ENCODE data around the gene SOWAHC. TPM values are rescaled to one million over a fixed set of nuclear protein-coding genes. Genes with fewer than 3 reads are reported as not detected.
"Not testable (repeated sequence)": the region's sequence is repeated elsewhere in the genome, so short reads cannot be mapped to it uniquely, and the experiment has no call there.

SOWAHC gene
- total RNA-seq, 1 experiment from 2014 or later, result 9.0 TPM

DNA sequence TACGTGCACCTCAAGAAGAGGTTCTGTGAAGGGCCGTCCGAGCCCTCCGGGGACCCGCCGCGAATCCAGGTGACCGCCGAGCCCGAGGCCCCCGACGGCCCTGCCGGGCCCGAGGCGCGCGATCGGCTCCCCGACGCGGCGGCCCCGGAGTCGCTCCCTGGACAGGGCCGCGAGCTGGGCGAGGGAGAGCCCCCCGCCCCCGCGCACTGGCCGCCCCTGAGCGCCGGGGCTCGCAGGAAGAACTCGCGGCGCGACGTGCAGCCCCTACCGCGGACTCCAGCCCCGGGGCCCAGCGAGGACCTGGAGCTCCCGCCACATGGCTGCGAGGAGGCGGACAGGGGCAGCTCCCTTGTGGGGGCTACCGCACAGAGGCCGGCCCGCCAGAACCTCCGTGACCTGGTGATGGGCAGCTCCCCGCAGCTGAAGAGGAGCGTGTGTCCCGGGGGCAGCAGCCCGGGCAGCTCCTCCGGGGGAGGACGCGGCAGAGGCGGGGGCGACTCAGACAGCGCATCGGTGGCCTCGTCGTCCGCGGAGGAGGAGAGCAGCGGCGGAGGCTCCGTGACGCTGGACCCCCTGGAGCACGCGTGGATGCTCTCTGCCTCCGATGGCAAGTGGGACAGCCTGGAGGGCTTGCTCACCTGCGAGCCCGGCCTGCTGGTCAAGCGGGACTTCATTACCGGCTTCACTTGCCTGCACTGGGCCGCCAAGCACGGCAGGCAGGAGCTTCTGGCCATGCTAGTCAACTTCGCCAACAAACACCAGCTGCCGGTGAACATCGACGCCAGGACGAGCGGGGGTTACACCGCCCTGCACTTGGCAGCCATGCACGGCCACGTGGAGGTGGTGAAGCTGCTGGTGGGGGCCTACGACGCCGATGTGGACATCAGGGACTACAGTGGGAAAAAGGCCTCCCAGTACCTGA lies 812 bp downstream of the SOWAHC start:
- no peak for DNase-seq (ENCODE audit: low read depth)

DNA sequence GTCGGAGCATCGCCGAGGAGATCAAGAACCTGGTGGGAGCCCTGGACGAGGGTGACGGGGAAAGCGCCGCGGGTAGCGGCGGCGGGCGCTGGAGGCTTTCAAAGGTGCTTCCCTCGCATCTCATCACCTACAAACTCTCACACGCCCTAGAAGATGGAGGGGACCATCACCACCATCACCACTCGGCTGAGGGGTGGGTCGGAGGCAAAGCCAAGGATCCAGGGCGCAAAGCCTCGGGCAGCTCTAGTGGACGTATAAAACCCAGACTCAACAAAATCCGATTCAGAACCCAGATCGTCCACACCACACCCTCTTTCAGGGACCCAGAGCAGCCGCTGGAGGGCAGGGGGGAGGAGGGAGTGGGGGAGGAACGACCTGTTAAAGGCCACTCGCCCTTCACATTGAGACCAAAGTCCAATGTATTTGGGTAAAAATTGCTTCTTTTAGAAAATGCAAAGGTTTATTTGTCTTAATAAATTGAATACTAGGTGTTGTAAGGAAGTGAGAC lies 1.5 kb downstream of the SOWAHC start:
- no peak for DNase-seq (ENCODE audit: low read depth)

DNA sequence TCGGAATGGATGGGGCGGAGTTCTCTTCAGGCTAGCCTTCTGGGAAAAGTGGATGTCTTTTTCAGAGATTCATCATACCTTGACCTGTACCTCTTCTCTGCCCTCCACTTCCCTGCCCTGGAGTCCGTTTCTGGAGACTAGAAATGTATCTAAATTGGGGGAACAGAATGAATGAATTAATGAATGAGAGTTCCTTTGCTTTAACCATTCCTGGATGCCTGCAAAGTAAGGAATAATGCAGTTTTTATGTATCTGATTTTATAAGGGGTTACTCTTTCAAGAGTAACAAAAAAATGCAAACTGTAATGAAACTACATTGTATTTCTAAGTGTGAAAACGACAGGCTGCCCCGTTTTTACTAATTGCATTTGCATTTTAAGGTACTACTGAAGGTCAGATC lies 2.0 kb downstream of the SOWAHC start:
- DNase-seq (ENCODE audit: low read depth), result no peak

DNA sequence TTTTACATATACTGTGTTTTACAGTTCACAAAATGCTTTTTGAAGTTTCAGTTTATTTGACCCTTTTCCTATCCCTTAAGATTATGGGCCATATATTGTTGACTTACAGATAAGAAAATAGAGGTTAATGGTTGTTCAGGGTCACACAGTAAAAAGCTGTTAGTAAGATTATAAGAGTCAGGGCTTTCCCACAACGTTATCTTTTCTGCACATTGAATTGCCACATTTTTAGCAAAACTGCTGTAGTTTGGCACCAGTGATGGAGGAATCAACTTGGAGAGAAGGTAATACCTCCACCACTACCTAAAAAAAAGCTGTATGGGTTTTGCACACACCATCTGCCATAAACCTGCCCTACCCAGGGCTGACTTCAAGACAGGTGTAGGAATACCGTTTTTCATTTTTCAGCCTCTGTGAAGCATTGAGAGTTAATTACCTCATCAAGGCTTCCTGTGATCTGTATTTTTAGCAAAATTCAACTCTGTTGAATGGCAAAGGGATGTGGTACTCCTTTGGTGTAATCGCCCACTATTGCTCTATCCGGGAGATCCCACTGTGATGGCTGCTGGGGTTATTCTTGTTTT lies 5.0 kb downstream of the SOWAHC start:
- no peak for DNase-seq (ENCODE audit: low read depth)

DNA sequence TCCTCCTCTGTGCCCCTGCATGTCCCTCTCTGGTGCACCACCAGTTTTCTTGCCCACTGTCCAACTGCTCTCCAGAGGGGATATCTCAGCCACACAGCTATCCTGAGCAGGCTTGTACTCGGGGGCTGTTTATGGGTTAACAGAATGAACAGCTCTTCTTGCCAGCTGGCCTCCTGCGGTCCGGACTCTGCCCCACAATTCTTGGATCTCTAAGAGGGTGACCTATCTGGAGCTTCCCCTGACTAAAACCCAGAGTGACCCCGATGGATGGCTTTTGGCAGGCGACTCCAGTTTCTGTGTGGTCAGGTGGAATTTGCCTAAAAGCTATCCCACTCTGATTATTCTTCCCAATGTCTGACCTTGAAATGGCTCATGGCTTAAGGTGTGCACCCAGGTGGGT lies 9.1 kb downstream of the SOWAHC start:
- DNase-seq (ENCODE audit: low read depth), result no peak

DNA sequence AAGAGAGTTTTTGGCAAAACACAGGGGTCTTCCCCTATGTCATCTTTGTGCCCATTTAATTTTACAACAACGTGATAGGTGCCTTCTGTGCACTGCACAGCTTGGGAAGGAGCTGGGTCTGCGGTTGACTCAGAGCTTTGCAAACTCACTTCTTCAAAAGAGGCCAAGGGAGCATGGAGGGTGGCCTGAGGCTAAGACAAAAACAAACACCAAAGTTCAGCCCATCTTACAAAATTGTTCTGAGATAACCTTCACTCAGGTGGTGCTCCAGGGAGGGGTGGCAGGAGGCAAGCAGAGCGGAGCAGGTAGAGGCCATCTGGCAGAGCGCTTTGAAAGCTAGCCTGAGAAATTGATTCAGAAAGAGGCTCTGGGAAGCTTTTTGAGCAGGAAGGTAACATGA lies 9.8 kb downstream of the SOWAHC start:
- DNase-seq (ENCODE audit: low read depth), result no peak

DNA sequence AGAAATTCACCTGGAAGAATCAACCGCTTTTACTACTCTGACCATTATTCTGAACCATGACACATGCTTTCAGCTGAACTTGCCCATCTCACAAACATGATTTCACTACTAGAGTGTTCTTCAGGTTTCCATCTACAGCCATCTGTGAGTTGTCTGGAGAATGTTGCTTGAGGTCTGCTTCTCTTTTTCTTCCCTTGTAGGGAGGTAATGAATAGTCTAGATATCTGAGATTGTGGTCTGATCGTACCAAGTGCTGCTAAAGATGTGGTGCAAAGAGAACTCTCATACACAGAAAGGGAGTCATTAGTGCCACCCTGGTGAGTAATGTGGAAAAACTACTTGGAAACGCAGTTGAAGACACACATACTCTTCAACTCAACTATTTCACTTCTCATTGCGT lies 10.2 kb downstream of the SOWAHC start:
- DNase-seq (ENCODE audit: low read depth), result no peak

DNA sequence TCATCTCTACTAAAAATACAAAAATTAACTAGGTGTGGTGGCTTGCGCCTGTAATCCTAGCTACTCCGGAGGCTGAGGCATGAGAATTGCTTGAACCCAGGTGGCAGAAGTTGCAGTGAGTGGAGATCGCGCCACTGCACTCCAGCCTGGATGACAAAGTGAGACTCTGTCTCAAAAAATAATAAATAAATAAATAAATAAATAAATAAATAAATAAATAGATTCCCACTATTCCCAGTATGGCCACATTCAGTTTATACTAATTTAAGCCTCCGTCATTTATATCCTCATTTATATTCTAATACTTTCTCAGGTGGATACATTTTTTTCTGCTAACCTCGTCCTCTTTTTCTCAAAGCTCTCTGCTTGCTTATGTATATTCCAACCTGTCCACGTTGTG lies 14.2 kb downstream of the SOWAHC start:
- not testable (repeated sequence) for DNase-seq (ENCODE audit: low read depth)

DNA sequence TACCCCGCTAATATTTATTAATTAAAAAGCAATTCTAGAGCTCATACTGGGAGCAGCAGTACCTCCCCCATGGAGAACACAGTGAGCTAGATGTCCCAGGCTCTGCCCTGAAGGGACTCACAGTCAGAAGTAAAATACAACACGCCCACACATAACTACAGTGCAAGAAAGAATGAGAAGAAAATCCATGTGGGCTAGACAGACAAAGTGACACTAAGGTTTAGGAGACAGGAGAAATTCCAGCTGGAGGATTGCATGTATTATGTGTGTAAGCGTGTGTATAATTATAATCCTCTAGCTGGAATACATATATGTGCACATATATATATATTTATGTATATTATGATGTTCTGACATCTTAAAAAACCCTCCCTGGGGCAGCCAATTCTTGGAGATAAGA lies 15.7 kb downstream of the SOWAHC start:
- DNase-seq (ENCODE audit: low read depth), result no peak

DNA sequence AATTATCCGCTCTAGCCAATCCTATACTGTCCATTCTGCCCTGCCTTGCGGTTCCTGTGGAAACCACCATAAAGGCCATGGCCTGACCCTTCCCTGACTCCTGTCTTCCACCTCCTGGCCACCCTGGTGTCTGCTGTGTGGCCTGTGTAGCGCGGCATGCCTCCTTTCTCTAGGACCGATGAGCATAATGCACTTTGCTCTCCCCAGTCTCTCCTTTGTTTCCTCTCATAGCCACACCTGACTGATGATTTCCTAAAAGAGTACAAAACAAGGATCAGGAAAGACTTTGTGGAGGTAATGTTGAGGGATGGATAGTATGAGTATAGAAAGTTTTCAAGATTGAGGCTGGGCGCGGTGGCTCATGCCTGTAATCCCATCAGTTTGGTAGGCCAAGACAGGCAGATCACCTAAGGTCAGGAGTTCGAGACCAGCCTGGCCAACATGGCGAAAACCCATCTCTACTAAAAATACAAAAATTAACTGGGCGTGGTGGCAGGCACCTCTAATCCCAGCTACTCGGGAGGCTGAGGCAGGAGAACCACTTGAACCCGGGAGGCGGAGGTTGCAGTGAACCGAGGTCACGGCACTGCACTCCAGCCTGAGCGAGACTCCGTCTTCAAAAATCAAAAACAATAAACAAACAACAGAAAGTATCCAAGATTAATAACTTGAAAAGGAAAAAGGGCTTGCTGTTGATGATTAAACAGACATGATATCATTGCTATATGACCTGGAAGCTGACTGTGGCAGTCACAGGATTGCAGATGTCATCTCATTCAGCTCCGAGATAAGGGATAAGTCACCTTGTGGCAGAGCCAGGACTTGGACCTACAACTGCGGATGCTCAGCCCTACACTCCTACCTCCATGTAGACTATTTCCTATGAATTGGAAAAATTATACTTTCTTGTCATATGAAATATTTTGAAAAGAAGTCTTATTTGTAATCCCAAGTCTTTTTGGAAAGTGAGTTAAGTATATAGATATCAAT lies 16.6 kb downstream of the SOWAHC start:
- DNase-seq (ENCODE audit: low read depth), result no peak

DNA sequence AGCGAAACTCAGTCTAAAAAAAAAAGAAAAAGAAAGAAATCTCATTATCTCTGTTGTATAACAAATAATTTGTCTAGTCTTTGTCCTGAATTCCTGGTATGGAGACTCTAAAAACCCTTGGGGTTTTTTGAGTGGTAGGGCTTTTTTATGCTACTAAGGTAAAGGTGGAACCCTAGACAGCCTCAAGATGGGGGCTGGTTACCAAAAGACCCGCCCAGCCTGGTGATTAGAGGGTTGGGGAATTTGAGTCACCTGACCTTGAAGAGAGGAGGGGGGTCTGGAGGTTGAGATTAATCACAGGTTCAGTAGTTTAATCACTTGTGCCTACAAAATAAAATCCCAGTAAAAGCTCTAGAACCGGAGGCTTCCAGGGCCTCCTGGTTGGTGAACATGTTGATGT lies 17.6 kb downstream of the SOWAHC start:
- DNase-seq (ENCODE audit: low read depth), result no peak

DNA sequence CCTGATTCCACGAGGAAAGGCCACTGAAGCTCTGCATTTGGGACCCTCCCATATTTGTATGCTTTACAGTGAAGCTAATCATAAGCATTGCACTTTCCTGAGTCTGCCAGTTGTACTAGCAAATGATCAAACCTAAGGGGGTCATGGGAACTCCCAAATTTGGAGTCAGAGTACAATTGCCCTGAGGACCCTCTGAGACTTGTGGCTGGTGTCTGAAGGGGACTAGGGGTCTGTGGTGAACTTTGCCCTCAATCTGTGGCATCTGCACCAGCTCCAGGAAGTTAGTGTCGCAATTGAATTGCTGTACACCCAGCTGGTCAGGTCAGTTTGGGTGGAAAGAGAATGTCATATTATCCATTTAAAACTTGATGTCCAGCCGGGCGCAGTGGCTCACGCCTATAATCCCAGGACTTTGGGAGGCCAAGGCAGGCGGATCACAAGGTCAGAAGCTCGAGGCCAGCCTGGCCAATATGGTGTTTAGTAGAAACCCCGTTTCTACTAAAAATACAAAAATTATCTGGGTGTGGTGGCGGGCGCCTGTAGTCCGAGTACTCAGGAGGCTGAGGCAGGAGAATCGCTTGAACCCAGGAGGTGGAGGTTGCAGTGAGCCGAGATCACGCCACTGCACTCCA lies 18.1 kb downstream of the SOWAHC start:
- no peak for DNase-seq (ENCODE audit: low read depth)

DNA sequence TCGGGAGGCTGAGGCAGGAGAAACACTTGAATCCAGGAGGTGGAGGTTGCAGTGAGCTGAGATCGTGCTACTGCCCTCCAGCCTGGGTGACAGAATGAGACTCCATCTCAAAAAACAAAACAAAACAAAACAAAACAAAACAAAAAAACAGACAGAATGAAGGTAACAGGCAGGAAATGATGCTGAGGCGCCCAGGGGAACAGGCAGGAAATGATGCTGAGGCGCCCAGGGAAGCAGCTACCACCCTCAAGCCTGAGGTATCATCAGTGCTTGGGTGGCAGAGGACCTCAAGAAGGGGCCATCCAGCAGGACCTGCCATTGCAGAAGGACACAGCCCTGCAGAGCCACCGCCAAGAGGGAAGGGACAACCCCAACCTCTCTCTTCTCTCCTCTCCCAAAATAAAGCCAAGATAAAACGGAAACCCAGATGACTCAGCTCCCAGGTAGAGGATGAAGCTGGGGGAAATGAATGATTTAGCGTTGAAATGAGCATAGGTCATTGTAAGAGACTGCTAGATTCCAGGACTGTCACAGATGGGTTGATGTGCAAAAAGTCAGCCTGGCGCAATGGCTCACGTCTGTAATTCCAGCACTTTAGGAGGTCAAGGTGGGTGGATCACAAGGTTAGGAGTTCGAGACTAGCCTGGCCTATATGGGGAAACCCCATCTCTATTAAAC lies 19.3 kb downstream of the SOWAHC start:
- no peak for DNase-seq (ENCODE audit: low read depth)

DNA sequence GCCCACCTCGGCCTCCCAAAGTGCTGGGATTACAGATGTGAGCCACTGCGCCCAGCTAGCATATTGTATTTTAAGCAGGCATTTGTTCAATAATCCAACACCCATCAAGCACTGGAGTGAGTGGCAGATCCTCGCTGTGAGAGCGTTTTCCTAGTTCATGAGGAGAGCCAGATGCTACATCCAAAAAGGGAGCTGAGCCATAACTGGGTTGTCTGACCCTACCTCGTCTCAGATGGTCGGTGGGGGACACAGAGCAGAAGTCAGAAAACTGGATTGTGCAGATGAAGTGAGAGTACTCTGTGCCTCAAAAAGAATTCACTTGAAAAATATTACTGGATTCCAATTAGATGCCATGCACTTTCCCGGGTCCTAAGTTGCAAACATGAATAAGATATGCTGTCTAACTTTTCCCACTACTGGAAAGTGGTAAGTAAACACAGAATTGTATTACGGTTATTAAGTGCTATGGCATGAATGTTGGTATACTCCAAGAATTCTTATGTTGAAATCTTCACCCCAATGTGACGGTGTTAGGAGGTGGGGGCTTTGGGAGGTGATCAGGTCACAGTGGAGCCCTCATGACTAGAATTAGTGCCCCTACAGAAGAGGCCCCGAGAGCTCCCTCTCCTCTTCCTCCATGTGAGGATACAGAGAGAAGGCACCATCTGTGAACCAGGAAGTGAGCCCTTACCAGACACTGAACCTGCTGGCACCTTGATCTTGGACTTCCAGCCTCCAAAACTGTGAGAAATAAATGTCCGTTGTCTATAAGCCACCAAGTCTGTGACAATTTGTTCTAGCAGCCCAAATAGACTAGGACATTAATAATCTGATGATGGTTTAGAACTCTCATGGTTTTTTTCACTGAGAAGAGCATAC lies 21.5 kb downstream of the SOWAHC start:
- no peak for DNase-seq (ENCODE audit: low read depth)

DNA sequence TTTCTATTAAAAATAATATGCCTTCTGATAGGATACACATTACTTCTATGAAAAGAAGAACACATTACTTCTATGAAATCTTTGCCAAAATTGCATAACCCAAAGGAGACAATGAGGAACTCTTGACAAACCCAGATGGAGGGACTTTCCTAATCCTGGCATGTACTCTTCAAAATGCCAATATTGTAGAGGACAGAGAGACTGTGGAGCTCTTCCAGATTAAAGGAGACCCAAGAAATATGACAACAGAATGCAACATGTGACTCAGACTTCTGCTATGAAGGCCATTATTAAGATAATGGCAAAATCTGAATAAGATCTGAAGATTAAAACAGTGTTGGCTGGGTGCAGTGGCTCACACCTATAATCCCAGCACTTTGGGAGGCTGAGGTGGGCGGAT lies 22.2 kb downstream of the SOWAHC start:
- DNase-seq (ENCODE audit: low read depth), result no peak

DNA sequence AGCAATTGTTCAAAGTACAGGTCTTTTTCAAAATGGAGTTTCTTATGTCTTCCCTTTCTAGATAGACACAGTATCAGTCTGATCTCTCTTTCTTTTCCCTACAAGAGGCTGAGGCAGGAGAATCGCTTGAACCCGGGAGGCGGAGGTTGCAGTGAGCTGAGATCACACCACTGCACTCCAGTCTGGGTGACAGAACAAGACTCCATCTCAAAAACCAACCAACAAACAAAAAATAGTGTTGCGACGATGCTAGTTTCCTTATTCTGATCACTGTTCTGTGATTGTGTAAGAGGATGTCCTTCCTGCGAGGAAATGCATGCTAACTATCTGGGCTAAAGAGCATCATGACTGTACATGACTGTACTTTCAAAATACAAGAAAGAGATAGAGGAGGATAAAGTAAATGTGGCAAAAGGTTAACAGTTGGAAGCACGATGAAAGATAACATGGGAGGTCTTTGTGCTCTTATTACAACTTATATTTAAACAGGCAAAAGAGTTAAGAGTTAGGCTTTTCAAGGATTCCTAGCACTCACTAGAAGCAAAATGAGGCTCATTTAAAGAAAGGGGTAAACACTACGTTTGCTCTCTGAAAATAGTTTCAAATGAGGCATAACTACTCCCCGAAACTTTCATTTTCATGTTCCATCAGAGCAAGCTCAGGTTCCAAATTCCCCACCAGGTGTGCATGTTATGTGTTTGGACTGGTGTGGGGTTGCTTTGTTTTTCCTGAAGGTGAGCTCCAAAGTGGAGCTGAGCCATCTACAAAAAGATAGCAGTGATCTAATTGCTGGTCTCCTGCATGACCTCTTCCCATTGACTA lies 23.8 kb downstream of the SOWAHC start:
- peak; percentile 26 for DNase-seq (ENCODE audit: low read depth)

DNA sequence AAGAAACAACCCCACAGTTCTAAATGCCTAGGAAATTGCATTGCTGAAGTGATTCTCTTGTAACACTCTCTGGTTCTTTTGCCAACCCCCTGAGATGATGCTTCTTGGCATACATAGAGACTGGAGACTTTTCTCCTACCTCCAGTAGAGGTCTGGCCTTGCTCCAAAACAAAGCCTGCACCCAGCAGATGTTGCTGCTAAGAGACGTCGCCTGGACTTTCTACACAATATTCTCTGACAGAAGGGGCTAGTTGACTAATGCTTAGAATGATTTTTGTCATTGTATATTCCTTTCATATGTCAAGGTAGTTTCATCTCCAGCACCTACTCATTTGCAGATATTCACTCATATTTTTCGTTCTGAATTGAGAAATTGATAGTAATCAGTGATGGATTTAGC lies 24.6 kb downstream of the SOWAHC start:
- DNase-seq (ENCODE audit: low read depth), result no peak

DNA sequence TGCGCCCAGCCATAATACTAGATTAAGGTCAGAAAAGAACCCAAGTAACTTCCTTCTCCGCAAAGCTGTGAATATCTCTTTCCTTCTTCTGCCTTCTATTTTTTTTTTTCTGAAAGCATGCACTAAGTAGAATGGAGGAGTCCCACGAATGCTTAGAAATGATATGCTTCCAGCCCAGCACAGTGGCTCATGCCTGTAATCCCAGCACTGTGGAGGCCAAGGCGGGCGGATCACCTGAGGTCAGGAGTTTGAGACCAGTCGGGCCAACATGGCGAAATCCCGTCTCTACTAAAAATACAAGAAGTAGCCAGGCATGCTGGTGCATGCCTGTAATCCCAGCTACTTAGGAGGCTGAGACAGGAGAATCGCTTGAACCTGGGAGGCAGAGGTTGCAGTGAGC lies 25.8 kb downstream of the SOWAHC start:
- DNase-seq (ENCODE audit: low read depth), result not testable (repeated sequence)

Data from Daoy (cell line).